ENCODE data around the gene TMEM218.
A peak's percentile ranks its signal among the peaks of the same experiment; 100 is the strongest.

The TMEM218 gene

DNA sequence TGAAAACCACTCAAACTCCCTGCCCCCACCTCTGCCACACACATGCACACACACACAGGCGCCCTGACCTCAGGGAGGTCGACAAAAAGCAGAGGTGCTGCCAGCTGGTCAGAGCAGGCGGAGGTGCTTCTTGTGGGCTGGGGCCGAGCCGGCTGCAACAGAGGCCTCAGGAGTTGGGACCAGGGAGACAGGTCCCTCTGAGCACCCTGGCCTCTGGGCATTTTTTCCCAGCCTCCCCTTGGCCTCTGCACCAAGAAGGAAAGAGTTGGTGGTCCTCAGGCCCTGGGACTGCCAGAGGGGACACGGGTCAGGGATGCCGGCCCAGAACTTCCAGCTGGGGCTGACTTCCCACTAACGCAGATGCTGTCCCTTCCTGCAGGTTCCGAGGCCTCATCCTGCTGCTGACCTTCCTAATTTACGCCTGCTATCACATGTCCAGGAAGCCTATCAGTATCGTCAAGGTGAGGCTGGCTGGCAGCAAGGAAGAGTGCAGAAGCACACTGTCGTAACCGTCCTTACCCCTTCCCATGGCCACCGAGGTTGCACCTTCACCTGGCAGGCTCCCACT lies 35.0 kb downstream of the TMEM218 start:
- DNase-seq (ENCODE audit: low spot score), result no peak
- no peak for FAIRE-seq

DNA sequence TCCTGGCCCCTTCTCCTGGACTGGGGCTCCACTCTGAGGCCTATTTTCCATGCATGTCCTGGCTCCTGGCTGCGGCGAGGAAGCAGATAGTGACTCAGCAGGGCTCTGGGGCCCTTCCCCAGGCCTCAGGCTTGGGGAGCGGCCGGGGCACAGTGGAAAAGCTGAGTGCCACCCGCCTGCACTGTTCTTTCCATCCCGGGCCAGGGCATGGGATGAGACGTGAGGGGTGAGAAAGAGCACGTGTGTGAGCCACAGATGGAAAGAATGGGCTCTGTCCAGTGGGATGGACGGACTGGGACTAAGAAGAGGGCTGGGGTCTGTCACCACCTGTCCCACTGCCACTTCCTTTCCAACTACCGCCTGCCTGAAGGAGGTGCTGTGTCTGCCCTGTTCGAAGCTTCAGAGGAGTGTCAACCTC lies 35.5 kb downstream of the TMEM218 start:
- no peak for DNase-seq (ENCODE audit: low spot score)

DNA sequence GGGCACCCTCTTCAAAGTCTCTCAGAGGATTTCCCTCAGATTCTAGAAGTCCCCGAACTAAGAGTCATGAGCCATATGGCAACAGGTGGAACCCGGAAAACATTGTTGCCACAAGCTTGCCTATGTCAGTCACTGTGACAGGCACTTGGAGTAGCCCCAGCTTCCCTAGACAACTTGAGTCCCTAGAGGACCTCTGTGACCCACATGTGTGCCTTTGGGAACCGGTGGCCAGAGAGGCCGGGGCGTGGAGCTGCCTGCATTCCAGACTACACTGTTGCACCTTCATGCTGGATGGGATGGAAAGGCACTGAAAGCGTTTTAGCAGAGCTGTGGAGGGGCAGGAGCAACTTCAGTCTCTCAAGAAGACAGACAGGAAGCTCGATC lies 36.2 kb downstream of the TMEM218 start:
- no peak for FAIRE-seq

More for the DNA sequence above, 35.5 kb downstream of the TMEM218 start:
- FAIRE-seq, result no peak

DNA sequence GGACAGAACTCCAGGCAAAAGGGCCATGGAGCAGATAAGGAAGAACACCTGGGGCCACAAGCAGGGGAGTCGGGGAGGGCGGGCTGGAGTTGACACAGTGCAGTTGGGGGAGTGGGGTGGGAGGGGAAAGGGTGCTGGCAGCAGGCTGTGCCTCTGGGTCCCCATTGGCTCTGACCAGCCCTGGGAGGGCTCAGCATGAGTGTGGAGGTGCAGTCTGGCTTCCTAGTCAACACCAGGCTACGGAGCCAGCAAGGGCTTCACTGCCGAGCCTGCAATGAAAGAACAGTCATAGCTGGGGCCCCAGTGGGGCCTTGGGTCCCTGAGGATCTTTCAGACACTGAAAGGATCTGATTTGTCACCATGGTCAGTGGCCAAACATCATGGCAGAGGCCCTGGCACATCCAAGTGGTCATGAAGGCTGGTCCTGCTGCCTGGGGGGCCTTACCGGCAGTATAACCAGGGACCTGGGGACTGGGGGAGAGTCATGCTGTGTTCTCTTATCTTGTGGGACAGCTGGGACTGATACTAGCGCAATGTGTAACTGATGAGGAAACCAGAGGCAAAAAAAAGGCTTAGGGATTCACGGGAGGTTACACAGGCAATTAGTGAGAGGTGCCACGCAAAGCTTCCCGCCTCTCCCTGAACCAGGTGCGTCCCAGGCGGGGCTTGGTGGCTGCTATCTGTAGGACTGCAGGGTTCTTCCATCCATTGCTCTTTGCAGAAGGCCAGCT lies 36.8 kb downstream of the TMEM218 start:
- no peak for FAIRE-seq
- no peak for DNase-seq (ENCODE audit: low spot score)

More for the DNA sequence above, 36.2 kb downstream of the TMEM218 start:
- no peak for DNase-seq (ENCODE audit: low spot score)

DNA sequence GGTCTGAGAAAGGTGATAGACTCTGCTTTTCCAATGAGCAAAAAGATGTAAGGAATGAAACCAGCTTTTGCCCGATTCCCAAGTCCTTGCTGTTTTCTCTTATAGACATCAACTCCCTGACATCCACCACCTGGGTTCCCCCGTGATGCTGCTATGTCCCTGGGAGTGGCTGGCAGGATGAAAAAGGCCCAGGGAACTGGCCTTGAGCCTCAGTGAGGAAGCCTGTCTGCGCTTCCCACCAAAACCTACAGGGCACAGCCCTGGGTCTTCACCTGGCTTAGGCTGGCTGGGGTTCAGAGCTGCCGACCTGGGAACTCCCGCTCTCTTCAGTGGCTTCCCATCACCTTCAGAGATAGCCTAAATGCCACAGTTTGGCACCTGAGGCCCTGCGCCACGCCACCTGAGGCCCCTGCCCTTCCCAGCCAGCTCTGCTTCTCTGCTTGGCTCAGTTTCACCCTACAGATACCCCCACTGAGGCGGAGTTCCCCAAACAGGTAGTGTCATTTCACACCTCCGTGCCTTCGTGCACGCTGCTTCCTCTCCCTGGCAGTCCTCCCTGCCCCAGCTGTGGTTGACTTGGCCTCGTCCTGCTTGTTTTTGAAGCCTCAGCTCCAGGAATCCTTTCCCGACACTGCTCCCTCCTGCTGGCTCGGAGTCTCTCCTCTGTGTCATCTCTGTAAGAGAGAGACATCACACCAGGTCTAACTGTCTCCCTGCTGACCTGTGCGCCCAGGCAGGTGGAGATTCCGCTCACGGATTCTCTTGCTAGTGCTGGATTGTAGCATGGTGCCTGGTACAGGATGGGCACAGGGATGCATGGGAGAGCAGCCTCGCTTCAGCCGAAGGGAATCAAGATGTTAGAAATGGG lies 37.6 kb downstream of the TMEM218 start:
- DNase-seq (ENCODE audit: low spot score) (no peak), FAIRE-seq (no peak)

DNA sequence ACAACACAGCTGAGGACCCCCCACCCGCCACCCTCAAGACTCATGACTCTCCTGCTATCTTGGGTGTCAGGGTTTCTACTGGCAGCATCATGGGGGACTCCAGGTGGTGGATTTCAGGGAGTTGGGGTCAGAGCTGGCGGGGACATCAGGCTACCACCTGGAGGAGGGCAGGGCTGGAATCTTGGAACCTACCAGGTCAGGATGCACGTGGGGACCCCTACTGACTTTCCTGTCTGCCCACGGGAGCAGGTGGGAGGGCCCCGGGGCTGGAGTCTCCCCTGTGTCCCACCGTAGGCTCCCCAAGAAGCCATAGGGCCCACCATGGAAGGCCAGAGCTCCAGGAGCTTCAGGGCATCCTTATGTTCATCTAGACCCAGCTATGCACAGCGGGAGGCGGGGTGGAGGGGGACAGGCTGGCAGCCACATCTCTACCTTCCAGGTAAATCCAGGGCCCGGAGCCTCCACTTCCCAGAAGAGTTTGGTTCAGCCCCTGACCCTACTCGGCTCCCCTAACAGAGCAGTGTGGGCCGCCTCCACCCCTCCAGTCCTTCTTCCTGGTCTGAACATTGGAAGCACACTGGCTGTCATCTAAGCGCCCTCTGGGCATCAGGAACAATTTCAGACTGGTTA lies 38.4 kb downstream of the TMEM218 start:
- DNase-seq (ENCODE audit: low spot score) (no peak), FAIRE-seq (no peak)

DNA sequence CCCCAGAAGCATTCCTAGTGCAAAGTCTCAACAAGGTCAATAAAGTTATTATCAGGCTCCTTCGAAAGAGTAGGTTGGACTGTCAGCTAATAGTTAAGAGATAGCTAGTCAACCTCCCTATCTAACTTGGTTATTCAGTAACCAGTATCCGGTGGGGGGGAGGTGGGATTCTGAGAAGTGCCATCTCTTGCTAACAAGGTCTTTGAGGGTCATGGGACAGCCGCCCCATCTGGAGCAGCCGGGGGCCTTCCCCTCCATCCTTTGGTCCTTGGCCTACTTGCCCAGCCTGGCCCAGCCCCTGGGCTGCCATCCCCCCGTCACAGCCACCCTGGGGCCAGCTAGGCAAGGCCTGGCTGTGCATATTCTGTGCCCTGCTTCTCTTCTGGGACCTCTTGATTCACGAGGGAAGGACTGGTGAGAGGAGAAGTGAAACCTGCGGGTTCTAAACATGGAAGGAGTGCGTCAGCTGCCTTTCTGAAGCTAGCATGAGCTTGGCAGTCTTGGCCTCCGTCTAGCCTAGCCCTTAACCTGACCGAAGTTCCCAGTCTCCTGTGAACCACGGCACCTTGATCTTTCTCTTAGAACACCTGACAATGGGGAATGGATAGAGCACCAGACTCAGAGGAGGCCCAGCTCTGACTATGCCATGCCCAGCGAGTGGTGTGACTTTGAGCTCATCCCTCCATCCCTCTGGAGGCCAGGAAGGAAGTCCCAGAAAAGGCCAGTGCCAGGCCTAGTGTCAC lies 39.0 kb downstream of the TMEM218 start:
- DNase-seq (ENCODE audit: low spot score) (no peak), FAIRE-seq (no peak)

DNA sequence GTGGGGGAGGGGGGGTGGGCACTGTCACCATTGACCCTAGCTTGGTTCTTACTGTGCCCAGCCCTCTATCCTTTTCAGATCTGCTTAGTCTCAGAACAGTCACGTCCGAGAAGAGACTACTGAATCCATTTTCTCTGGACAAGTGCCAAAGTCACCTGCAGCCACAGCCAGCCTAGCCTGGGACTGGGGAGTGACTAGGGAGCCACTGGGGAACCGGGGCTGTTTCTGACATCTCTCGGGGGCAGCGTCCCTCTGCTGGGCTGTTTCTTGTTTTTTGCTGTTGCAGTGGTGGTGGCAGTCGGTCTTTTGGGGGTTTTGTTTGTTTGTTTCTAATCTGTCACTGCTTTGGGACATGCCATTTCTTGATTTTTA lies 39.6 kb downstream of the TMEM218 start:
- no peak for FAIRE-seq
- DNase-seq (ENCODE audit: low spot score), result no peak

DNA sequence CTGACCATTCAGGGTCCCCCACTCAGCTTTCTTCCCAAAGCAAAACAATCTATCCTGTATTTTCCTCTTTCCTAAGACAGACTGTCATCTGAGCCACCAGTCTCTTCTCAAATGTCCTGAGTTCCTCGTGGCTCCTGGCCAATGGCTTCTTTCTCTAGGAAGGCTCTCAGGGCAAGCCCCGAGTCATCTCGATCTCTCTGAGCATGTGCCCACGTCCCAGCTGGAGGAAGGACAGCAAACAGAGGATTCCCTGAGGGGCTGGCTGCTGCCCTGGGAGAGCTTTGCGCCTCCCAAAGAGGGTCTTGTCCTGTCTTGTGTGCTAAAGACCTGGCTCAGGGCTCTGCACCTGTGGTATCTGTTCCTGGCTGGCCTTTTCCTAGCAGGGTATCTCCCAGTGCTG lies 40.0 kb downstream of the TMEM218 start:
- DNase-seq (ENCODE audit: low spot score) (no peak), FAIRE-seq (no peak)

DNA sequence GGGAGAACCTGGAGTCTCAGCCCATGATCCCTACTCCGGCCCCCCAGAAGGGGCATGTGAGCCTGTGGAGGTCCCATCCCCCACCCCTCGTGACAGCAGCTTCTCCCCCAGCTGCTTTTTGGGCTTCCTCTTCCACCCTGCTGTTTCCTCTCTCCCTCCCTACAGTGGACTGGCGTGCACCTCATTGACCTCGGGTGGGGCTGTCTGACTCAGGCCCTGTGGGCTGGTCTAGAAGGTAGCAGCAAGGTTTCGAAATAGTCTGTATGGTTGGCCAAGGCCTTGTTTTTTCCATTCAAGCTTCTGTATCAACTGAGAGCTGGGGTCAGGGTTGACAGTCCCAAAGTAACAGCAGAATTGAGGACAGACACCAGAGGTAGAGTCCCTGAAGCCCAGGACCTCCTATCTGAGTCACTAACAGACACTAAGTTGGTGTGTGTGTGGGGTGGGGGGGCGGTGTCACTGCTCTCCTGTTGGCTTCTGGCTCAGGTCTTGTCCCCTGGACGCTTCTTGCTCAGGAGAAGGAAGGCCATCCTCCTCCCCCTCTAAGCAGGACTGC lies 40.6 kb downstream of the TMEM218 start:
- FAIRE-seq, result no peak
- DNase-seq (ENCODE audit: low spot score), result peak; percentile 32

DNA sequence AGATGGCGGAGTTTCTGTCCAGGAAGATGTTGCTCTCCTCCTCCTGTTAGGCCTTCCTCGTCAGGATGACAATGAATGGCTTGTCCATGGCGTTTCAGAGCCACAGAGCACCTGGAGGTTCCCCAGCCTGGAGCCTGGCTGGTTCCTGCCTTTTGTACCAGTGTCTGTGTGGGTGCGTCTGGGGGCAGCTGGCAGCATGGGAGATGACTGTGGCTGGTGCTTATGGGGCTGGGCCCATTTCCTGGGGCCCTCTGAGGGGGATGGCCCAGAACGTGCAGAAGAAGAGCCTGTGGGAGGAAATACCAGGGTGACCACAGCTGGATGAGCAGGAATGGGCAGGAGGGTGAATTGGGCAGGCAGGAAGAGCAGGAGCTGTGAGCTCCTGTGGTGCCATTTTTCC lies 41.6 kb downstream of the TMEM218 start:
- peak; percentile 41 for DNase-seq (ENCODE audit: low spot score)
- no peak for FAIRE-seq

DNA sequence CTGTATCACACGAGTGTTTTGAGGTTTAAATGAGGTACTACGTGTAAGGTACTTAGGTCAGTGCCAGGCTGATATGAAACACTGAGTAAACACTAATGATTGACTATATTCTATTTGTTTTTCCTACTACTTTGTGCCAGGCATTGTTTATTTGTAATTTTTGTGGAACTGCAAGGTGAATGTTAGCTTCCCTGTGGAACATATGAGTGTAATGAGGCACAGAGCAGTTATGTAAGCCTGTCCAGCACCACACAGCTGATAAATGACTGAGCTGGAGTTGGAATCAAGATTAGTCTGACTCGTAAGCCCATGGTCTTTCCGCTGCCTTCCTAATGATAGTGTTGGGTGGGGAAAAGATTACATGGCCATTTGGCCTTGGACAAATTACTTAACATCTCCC lies 42.4 kb downstream of the TMEM218 start:
- FAIRE-seq (no peak), DNase-seq (ENCODE audit: low spot score) (no peak)

DNA sequence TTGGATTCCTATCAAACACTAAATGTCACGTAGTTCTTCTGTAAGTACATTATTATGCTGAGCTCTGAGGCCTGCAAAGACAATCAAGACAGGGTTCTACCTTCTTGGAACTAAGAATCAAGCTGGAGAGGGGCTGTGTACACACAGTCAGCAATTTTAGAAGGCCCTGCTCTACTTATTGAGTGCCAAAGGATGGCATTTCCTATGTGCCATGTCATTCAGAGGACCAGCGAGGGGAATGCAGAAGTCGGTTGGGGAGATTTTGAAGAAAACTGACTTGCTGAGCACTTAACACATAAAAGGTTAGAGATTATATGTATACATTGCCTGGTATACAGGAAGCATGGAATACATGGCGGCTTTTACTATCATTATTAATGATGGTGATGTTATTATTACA lies 43.1 kb downstream of the TMEM218 start:
- FAIRE-seq (no peak), DNase-seq (ENCODE audit: low spot score) (no peak)

DNA sequence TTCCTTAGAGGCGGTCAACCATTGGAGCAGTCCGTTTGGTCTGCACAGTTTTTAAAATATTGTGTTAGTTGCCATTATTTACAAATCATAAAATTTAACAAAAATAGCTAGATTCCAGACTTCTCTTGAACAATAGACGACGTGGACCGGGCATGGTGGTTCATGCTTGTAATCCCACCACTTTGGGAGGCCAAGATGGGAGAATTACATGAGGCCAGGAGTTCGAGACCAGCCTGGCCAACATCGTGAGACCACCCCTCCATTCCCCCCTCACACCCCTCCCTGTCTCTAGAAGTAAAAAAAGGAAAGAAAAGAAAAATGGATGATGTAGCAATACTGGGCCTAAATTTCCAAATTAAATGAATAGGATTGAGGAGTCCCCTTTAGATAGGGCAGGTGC lies 47.4 kb downstream of the TMEM218 start:
- FAIRE-seq, result no peak

DNA sequence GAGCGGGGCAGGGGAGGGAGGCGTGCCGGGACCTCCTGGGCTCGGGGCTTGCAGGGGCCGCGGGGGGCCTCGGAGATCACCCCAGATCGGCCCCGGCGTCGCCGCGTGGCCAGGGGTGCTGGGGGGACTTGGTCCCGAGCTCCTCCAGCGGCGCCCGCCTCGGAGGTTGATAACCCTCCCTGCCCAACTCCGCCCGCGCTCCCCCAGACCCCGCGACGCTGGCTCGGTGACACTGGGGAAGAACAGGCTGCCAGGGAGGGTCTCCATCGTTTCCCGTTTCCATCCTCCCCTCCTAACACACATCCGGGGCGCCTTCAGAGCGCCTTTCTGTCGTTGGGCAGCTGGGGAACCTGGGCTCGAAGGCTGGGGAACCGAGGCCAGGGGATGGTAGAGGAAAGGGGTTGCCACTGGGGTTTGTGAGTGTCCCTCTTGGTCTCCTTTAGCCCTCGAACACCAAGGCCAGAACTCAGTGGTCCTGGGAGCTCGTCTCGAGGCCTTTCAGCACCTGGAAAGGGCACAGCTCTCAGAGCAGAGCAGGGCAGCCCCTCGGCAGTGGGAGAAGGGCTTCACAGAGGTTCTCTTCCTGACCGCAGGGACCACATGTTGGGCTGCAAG lies 47.9 kb downstream of the TMEM218 start:
- no peak for FAIRE-seq

More for the DNA sequence above, 47.4 kb downstream of the TMEM218 start:
- DNase-seq (ENCODE audit: low spot score), result no peak

DNA sequence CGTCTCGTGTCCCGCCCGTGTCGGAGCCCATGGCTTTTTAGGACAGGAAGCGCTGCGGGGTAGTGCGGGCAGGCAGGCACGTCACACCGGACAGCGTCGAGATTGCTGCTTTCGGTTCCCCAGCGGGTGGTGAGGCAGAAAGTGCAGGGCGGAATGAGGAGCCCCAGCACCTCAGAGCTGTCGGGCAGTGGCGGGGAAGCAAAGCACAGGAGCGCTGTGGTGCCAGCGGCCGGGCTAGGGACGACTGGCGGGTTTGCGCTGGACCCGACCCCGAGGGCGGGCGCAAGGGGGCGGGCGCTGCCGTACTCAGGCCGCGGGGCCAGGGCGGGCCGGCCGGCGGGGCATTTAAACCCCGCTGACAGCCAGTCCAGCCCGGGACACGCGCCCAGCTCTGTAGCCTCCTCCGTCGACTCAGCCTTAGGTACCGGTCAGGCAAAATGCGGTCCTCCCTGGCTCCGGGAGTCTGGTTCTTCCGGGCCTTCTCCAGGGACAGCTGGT lies 48.4 kb downstream of the TMEM218 start, which contains the start of gene SLC37A2:
TSS of gene SLC37A2 (plus strand) at position 375 of the 498 bp plus-strand sequence. CDS start at position 438, 63 bp downstream.
- FAIRE-seq (no peak), DNase-seq (ENCODE audit: low spot score) (peak; percentile 34)

More for the DNA sequence above, 47.9 kb downstream of the TMEM218 start:
- no peak for DNase-seq (ENCODE audit: low spot score)

DNA sequence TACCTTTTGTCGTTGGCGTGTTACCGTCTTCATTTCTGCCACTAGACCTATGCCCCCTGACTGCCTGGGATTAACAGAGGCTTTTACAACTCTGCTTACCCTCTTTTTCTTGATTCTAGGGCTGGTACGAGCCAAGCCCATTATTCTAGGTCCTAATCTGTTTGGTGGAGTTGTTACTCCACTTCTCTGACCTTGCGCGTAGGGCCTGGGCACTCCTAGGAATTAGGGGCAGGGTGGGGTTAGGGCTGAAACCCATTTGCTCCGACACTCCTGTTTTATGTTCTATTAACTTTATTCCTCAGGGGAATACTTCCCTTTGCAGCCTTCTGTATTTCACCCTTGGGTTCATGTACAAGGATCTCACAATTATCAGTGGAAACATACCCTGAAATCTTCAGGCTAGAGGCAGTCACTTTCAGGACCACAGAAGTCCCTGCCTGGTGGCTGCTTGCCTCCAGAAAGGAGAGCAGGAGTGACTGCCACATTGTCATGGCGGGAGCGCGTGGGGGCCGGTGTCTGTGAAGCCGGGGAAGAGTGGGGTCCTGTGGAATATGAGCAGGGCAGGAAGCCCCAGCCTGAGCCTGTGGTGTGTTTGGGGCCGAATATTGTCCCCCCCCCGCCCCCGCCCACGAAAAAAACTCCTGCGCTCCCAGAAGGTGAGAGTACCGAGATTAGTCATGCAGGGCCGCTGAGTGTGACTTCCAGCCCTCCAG lies 49.1 kb downstream of the TMEM218 start:
- DNase-seq (ENCODE audit: low spot score) (no peak), FAIRE-seq (no peak)

DNA sequence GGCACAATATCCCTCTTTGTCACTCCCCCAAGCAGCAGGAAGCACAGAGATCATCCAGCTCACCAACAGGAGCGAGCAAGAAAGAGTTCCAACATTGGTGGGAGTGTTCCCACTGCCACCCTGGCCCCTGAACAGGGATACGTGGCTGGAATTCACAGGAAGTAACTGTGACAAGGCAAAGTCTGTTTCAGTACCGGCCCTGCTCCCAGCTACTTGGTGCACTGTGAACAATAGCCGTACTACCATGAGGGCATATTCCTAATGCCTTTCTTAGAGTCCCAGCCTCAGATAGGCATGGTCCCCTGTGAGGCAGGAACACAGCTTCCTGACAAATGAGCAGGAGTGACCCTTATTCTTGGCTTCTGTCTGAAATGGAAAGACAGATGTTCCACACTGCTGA lies 50.1 kb downstream of the TMEM218 start:
- no peak for FAIRE-seq

DNA sequence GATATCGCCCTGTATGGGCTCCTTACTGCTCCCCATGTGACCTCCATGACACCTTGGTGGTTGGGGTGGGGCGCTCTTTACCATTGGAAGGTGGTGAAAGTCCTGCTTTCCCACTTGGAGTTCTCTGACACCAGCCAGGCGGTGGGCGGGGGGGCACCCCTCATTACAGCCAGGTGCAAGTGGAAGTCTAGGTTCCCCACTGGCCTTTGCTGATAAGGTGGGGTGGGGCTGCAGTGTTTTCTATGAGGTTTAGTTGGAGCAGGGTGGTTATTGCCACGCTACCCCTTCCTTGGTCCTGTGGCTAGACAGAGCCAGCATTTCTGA lies 53.8 kb downstream of the TMEM218 start:
- DNase-seq (ENCODE audit: low spot score) (no peak), FAIRE-seq (no peak)

More for the DNA sequence above, 50.1 kb downstream of the TMEM218 start:
- DNase-seq (ENCODE audit: low spot score), result no peak
